ENCODE data around the gene ADD3.

The ADD3 gene

DNA sequence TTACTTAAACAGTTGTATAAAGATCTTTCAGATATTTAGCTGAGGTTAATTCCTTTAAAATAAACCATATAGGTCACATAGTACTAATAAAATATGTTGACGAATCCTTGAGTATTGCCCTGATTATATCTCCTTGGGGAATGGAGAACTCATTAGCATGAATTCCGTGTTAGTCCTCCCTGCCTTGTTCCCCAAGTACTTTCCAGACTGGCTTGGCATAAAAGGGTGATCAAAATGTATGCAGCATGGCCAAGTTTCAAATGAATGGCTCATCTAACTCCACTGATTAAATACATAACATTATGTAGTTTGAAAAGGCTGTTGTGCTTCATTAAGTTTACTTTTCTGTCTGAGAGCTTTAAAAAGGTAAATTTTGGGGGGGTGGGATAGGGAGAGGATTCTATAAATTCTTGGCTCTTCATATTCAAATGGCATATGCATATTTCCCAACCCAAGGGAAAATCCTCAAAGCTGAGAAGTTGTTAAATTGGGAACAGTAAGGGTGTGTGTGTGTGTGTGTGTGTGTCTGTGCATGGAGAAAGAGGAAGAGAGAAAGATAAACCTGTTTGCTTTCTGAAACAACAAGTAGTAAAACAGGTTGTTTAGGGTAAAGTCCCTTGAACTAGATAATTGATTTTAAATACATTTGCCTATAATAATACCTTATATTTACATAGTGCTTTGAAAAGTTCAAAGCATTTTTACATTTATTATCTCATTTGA, 4.8 kb upstream of the ADD3 start:
- no peak for DNase-seq (ENCODE audit: low read depth)

DNA sequence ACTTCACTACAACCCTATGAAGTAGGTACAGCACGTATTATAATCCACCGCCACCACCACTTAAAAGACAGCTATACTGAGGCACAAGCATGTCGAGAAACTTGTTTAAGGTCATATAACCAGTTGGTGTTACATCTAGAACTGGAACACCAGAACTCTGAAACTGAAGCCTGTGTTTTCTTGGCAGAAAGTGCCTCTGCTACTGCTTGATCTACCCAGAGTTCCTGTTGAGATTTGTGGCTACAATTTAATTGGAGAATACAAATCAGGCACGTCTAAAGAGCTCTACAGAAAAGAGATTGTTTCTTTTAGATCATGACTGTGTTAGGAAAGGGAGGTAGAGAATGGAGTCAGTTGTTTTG, 4.3 kb upstream of the ADD3 start:
- no peak for DNase-seq (ENCODE audit: low read depth)

DNA sequence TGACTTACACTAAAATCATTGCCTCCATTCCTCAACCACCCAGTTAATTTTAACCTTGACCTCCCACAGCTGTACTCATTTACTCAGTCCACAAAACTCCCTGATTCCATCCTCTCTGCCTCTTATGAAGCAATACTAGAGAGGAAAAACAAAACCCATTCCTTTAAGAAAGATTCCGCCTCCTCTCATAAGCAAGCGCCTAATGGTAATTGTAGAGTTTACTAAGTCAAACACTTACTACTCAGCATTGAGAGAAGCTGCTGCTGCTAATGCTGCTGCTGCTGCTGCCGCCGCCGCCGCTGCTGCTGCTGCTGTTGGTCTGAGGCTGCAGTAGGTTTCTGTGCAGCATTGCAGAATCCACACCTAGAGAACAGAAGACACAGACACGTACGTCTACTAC, 2.1 kb upstream of the ADD3 start:
- peak; percentile 86 for DNase-seq (ENCODE audit: low read depth)

DNA sequence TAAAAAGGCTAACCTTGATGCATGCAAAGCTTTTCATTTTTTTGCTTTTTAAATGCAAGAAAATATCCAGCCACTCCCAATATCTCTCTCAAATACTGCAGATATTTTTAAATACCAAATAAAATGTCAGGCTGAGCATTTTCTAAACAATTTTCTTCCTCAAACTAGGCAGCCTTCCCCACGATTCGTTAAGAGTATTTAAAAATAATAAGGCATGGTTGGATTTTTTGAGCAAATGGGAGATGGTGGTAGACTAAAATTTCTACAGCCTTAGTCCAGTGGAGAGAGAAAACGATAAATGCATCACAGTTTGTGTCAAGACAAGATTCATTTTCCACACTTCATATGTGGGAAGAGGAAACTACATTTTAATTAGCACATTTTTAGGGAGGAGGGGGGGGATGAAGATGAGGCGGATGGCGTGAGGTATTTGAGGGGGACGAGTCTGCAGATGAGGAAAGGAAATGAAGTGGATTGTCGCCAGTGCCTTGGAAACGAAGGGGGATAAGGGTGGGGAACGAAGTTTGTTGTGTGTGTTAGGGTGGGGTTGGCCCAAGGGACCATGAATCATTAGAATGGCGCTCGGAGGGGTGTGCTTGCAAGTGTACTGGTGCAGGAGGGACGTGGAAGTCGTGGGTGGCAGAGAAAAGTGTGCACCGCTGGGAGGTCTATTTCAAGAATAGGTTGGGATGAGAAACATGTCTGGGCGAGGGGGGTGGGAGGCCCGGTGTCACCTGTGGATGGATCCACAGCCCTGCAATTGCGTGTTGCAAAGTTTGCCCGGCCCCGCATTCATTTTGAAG, 1.2 kb upstream of the ADD3 start:
- peak; percentile 74 for DNase-seq (ENCODE audit: low read depth)

- no peak for DNase-seq (ENCODE audit: low read depth)
These were observed 553 bp upstream of the ADD3 start for GRCh38 chr10:110007161-110007700.

DNA sequence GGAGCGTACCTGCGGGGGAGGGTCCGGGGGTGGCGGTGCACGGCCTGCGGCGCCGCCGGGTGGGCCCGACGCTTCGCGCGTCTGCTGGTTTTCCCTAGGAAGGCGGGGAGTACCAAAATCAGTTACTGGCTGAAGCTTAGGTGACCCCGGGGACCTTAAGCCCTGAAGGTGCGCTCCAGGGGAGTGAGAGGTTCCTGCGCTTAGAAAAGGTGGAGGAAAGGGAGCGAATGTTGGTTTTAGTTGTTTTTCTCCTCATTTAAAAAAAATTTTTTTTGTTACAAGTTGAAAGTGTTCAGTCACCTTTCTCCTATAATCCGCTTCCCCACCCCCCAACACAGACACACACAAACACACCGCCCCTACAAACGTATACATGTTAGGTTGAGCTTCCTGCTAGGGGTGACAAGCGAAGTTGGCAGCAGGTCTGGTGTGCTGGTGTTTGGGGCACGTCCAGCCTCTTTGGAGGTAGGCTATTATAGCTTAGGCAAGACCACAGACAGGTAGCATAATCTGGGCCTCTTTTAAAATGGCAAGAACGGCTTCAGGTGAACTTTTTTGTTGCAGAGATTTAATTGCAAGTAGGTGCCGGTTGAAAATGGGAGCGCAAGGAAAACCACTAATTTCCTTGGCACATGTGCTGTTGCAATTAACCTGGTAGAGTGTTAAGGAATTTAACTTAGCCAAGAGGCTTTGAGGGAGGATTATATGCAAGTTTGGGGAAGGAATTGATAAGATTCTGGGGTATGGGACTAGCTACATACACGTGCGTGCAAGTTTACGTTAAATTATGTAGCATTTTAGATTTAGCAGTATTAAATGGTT, 945 bp downstream of the ADD3 start:
- peak; percentile 13 for DNase-seq (ENCODE audit: low read depth)

- DNase-seq (ENCODE audit: low read depth), result no peak
These were observed 2.1 kb downstream of the ADD3 start for GRCh38 chr10:110009736-110010475.

DNA sequence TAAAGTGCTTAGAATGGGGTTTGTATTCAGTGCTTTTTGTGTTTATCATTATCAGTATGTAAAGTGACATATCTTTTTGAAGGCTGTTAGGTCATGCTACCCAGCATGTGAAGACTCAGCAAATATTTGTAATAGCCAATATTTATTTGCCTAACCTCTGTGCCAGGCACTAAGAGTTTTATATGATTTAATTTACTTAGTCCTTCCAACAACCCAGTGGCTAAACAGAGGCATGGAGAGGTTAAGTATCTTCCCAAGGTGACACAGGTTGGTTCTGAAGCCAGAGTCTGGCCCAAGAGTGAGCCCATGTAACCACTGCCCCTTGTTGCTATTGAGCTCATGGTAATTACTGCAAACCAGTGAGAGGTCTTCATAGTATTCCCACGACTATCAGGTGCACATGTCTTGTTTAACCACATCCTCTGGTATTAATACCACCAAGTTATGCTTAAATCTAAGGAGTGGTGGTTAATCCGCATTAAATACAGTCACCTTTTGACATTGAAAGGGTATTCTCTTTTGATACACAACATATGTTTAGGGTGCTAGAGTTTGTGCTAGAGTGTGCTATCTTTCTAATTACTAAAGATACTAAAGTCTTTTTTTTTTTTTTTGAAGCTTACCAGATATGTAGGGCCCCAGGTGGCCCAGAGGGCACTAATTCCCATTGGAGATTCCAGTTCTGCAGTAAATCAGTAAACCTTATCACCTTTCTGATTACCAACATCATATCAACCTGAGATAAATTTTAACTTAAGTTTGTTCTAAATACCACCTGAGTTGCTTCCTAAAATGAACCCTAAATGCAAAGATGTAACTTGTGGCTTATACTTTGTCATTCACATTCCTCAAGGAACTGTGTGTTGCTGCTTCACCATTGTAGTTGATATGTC, 2.9 kb downstream of the ADD3 start:
- no peak for DNase-seq (ENCODE audit: low read depth)

GRCh38 chr10:110011681-110012080, 3.9 kb downstream of the ADD3 start:
- no peak for DNase-seq (ENCODE audit: low read depth)

DNA sequence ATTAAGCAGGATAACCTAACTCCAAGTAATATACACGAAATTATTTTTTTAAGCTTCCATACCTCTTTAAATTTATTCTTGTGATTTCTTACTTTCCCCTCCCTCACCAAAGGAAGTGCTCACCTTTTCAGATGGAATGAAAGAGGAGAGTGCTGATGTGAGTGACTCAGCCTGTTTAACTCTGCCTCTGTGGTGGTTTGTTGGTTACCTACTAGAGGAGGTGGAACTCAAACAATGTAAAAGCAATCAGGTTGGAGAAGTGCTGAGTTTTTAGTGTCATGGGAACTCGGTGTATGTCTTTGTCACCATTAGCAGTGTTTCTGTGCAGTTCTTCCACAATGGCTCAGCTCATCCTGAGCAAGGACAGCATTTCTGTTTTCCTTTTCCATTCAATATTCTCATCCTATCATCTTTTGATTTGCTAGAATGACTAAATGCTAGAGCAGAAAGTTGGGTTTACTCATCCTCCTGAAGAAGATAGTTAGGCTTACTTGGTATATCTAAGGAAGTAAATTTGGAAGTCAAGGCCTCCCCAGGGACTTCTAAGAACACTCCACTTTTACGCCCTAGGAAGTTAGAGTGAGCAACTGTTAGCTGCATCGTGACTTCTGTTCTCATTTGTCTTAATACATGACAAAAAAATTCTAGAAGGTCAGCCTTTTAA, 6.0 kb downstream of the ADD3 start:
- no peak for DNase-seq (ENCODE audit: low read depth)

DNA sequence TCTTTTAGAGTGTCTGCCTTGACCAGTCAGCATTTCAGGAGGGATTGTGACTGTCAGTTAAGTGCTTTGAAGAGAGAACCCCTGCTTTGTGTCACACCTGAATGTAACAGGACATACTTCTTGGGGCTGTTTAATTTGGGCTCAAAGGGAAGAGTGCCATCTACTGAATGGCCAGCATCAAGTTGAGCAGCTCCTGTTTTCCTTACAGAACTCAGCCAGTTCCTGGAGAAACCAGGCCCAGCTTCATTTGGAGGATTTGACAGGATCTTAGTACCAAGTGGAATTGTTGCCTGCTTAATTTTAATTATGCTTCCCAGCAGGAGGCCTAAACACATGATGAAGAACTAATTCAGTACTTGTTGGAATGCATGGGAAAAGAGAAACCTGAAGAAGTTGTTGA, 8.3 kb downstream of the ADD3 start:
- DNase-seq (ENCODE audit: low read depth), result peak; percentile 50

GRCh38 chr10:110017052-110017451, 9.3 kb downstream of the ADD3 start:
- DNase-seq (ENCODE audit: low read depth), result no peak

GRCh38 chr10:110017907-110018306, 10.1 kb downstream of the ADD3 start:
- peak; percentile 51 for DNase-seq (ENCODE audit: low read depth)

- no peak for DNase-seq (ENCODE audit: low read depth)
These were observed 12.5 kb downstream of the ADD3 start for GRCh38 chr10:110020265-110020664.

DNA sequence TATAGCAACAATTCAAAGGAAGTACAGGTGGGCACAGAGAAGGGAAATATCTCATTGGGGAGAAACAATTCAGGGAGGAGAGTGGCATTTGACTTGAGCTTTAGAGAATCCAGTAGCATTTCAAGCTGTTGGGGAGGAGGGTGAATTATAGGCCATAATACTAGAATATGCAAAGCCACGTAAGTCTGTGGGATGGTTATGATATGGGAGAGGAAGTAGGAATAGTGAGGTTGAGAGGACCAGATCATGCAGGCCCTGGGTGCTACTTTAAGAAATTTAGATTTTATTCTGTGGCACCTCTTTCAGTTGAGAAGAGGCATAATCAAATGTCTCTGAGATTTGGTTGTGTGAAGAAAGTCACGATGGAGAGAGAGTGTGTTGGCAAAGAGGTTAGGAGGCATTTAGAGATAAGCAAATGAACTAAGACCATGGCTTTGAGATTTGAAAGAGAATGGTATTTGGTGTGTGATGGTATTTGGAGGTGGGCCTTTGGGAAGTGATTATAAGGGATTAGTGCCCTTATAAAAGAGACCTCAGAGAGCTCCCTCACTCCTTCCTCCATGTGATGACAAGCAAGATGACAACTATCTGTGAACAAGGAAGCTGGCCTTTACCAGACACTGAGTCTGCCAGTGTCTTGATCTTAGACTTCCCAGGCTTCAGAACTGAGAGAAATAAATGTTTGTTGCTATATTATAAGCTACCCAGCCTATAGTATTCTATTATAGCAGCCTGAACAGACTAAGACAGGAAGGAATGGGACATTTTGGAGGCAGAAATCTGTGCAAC, 15.1 kb downstream of the ADD3 start:
- no peak for DNase-seq (ENCODE audit: low read depth)

- DNase-seq (ENCODE audit: low read depth), result no peak
These were observed 16.1 kb downstream of the ADD3 start for GRCh38 chr10:110023785-110024465.

GRCh38 chr10:110029450-110029849, 21.7 kb downstream of the ADD3 start:
- DNase-seq (ENCODE audit: low read depth), result peak; percentile 17

DNA sequence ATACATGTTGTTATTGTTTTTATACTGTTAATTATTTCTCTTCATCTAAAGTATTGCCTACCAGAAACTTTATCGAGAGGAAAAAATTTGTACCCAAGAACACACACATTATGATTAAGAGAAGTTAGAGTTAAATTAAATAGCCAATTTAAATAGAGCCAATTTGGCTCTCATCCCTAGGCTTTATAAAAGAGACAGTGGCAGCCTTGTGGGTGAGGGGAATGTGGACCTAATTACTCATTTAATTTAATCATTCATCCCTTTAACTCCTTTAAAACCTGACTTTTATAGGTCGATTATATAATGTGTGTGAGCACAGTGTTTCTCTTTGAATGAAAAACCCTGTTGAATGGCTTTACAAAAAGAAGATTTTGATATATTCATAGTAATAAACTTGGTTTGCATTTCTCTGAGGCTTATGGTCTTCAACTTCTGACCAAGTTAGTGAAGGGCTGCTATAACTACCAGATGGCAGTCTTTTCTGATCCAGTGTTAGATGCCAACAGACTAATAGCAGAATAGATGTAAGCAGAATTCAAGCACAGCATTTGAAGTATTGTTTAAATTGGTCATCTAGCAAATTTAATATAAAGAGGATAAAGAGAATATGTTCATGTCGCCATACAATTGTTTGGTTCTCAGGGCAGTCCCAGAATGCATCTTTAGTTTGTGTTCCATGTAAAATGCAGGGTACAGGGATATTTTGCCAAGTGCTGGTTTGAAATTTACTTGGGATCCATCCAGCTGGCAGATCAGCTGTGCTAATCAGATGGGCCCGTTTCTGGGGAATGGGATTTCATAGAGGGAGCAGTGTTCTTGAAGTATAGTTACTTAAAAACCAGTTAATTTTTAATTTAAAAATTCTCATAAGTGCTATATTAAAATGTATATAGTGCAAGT, 25.3 kb downstream of the ADD3 start:
- no peak for DNase-seq (ENCODE audit: low read depth)

Measured in EH (cell line).